GM12873 (cell line): Measurements from ENCODE around the gene MAB21L4.

Source experiments
- CTCF ChIP-seq: IDR thresholded peaks from 2 replicates; pipeline ENCODE4 v1.5.1; 2012; ENCODE audit warnings: low read depth, mild to moderate bottlenecking, moderate library complexity, low read length, control low read depth; ENCODE audit not compliant: insufficient read depth; ENCODE audit errors: missing control alignments

MAB21L4 gene

DNA sequence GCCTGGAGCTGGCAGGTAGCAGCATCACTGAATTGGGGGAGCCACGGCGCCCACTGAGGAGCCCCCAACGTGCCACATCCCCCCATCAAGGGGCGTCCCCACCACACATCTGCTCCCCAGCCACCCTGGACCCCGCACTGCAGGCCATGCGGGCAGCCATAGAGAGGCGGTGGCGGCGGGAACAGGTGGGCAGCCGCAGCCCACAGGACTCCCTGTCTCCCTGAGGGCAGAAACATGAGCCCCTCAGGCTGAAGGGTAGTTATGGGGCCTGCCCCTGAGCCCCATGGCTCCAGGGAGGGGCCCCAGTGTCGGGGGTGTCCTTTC, 36.7 kb upstream of the MAB21L4 start:
- TF ChIP-seq CTCF, result no peak

- no peak for TF ChIP-seq CTCF
These were observed 36.2 kb upstream of the MAB21L4 start for GRCh38 chr2:240932001-240932723.

GRCh38 chr2:240931319-240931949, 35.5 kb upstream of the MAB21L4 start:
- no peak for TF ChIP-seq CTCF

- TF ChIP-seq CTCF, result no peak
These were observed 34.8 kb upstream of the MAB21L4 start for GRCh38 chr2:240930631-240931318.

DNA sequence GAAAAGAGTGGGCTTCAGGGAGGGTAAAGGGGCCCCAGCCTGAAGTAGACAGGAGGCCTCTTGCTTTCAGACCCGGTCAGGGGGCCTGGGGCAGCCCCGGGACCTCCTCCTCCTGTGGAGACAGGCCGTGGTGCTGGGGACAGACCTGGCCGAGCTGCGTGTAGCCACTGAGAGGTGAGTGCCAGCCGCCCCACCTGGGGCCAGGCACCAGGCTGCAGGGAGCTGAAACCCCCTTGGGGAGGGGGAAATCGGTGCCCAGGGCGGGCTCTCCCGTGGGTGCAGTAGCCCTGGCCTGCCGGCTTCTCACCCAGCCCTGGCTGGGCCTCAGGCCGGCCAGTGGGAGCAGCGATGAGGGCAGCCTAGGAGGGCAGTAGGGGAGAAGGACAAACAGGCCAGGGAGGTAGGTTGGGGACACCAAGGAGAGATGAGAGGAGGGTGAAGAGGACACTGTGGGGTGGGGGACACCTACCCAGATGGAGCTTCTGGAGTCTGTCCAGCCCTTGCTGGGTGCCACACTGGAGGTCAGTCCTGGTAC, 34.2 kb upstream of the MAB21L4 start:
- no peak for TF ChIP-seq CTCF

- TF ChIP-seq CTCF, result no peak
These were observed 33.6 kb upstream of the MAB21L4 start for GRCh38 chr2:240929364-240930095.
